GM21447 (cell line): ENCODE results near the gene PLEKHA7.
"Not testable (repeated sequence)": the region's sequence is repeated elsewhere in the genome, so short reads cannot be mapped to it uniquely, and the experiment has no call there.

Experiments used
- ATAC-seq: cut with Tn5 transposase; IDR thresholded peaks from one replicate; pipeline ENCODE4 v1.9.1; 2021; ENCODE audit not compliant: unreplicated experiment

The PLEKHA7 gene

GRCh38 chr11:16945671-16946469, 68.3 kb downstream of the PLEKHA7 start:
- peak; percentile 83 for ATAC-seq

- no peak for ATAC-seq
Measured at GRCh38 chr11:16942911-16943310, 71.3 kb downstream of the PLEKHA7 start.

GRCh38 chr11:16942342-16942741, 71.9 kb downstream of the PLEKHA7 start:
- ATAC-seq, result no peak

- no peak for ATAC-seq
Measured at GRCh38 chr11:16941935-16942334, 72.3 kb downstream of the PLEKHA7 start.

- no peak for ATAC-seq
Measured at GRCh38 chr11:16938061-16938460, 76.2 kb downstream of the PLEKHA7 start.

- no peak for ATAC-seq
Measured at GRCh38 chr11:16936643-16937042, 77.6 kb downstream of the PLEKHA7 start.

GRCh38 chr11:16935518-16936302, 78.5 kb downstream of the PLEKHA7 start:
- peak; percentile 61 for ATAC-seq

GRCh38 chr11:16933756-16934603, 80.2 kb downstream of the PLEKHA7 start:
- ATAC-seq, result no peak

GRCh38 chr11:16933291-16933690, 80.9 kb downstream of the PLEKHA7 start:
- no peak for ATAC-seq

GRCh38 chr11:16928044-16928443, 86.2 kb downstream of the PLEKHA7 start:
- ATAC-seq, result no peak

GRCh38 chr11:16926883-16927626, 87.2 kb downstream of the PLEKHA7 start:
- ATAC-seq, result no peak

- peak; percentile 33 for ATAC-seq
Measured at GRCh38 chr11:16925561-16926065, 88.6 kb downstream of the PLEKHA7 start.

- no peak for ATAC-seq
Measured at GRCh38 chr11:16924826-16925560, 89.2 kb downstream of the PLEKHA7 start.

- ATAC-seq, result peak; percentile 56
Measured at GRCh38 chr11:16924462-16924825, 89.8 kb downstream of the PLEKHA7 start.

- peak; percentile 40 for ATAC-seq
Measured at GRCh38 chr11:16923987-16924386, 90.2 kb downstream of the PLEKHA7 start.

- ATAC-seq, result no peak
Measured at GRCh38 chr11:16921668-16922067, 92.5 kb downstream of the PLEKHA7 start.

- no peak for ATAC-seq
Measured at GRCh38 chr11:16921019-16921418, 93.2 kb downstream of the PLEKHA7 start.

GRCh38 chr11:16920559-16920958, 93.7 kb downstream of the PLEKHA7 start:
- ATAC-seq, result no peak

- ATAC-seq, result not testable (repeated sequence)
Measured at GRCh38 chr11:16918543-16919182, 95.6 kb downstream of the PLEKHA7 start.
